Ectodermal cell (in vitro differentiated cells): ENCODE results near the gene TMCO5A.

Experiments
- H3K27ac ChIP-seq: 2 replicates; pipeline ENCODE4 v1.7.0; 2013; ENCODE audit warnings: mild to moderate bottlenecking, low read depth, low read length; ENCODE audit not compliant: insufficient read depth, poor library complexity, severe bottlenecking
- H3K27me3 ChIP-seq: 2 replicates; pipeline ENCODE4 v1.7.0; 2013; ENCODE audit warnings: mild to moderate bottlenecking, low read length; ENCODE audit not compliant: insufficient read depth, control insufficient read depth, poor library complexity, severe bottlenecking
- H3K36me3 ChIP-seq: one replicate; pipeline ENCODE4 v1.7.0; 2013; ENCODE audit warnings: low read length; ENCODE audit not compliant: control insufficient read depth, insufficient read depth
- H3K4me1 ChIP-seq: one replicate; pipeline ENCODE4 v1.7.0; 2013; ENCODE audit warnings: low read length; ENCODE audit not compliant: control insufficient read depth, insufficient read depth
- H3K4me3 ChIP-seq: 2 replicates; pipeline ENCODE4 v1.7.0; 2013; ENCODE audit warnings: low read depth, low read length, control low read depth; ENCODE audit not compliant: insufficient read depth
- H3K9me3 ChIP-seq: 2 replicates; pipeline ENCODE4 v1.7.0; 2013; ENCODE audit warnings: mild to moderate bottlenecking, low read length, moderate library complexity; ENCODE audit not compliant: control insufficient read depth
- WGBS, 2 experiments: methylation state at CpG; one replicate each; pipeline ENCODE4 v1.1.7; 2013; ENCODE audit warnings: missing lambda C conversion rate in 2 of 2; 5-methylcytosine and 5-hydroxymethylcytosine counted together

Gene TMCO5A

GRCh38 chr15:37967788-37968187 lies 33.3 kb downstream of the TMCO5A start:
- no peaks in the 10 kb centered on the region for H3K27me3 ChIP-seq
- H3K4me3 ChIP-seq, result no peak overlapping the region
- no peaks in the 10 kb centered on the region for H3K36me3 ChIP-seq
- WGBS, 2 experiments, result 95 to 100% methylated on average over 1 of the region's 1 CpG
- H3K9me3 ChIP-seq, result no peaks in the 10 kb centered on the region
- H3K4me1 ChIP-seq, result no peaks in the 10 kb centered on the region
- H3K27ac ChIP-seq, result no peak overlapping the region

- Histone ChIP-seq H3K27ac (no peak overlapping the region), H3K36me3 (no peaks in the 10 kb centered on the region), H3K9me3 (no peaks in the 10 kb centered on the region), H3K4me3 (no peak overlapping the region), H3K4me1 (no peaks in the 10 kb centered on the region), H3K27me3 (no peaks in the 10 kb centered on the region)
- WGBS, 2 experiments, result 94 to 98% methylated on average over 2 of the region's 2 CpGs
These were observed 39.4 kb downstream of the TMCO5A start for GRCh38 chr15:37973856-37974255.

GRCh38 chr15:37978231-37978630 lies 43.8 kb downstream of the TMCO5A start:
- H3K36me3 ChIP-seq, result no peaks in the 10 kb centered on the region
- no peaks in the 10 kb centered on the region for H3K27me3 ChIP-seq
- no peak overlapping the region for H3K27ac ChIP-seq
- no peak overlapping the region for H3K4me3 ChIP-seq
- no peaks in the 10 kb centered on the region for H3K9me3 ChIP-seq
- 92 to 94% methylated on average over 4 of the region's 4 CpGs for WGBS, 2 experiments
- no peaks in the 10 kb centered on the region for H3K4me1 ChIP-seq

- H3K36me3 ChIP-seq, result no peaks in the 10 kb centered on the region
- WGBS, 2 experiments, result 93 to 94% methylated on average over 11 of the region's 11 CpGs
- H3K4me3 ChIP-seq, result no peak overlapping the region
- H3K4me1 ChIP-seq, result no peaks in the 10 kb centered on the region
- no peak overlapping the region for H3K27ac ChIP-seq
- no peaks in the 10 kb centered on the region for H3K9me3 ChIP-seq
- no peaks in the 10 kb centered on the region for H3K27me3 ChIP-seq
These were observed 45.4 kb downstream of the TMCO5A start for GRCh38 chr15:37979671-37980409.

GRCh38 chr15:37981201-37981600 lies 46.8 kb downstream of the TMCO5A start:
- 93% methylated on average over 5 of the region's 5 CpGs for WGBS, 2 experiments
- Histone ChIP-seq H3K9me3 (no peaks in the 10 kb centered on the region), H3K27me3 (no peaks in the 10 kb centered on the region), H3K4me1 (no peaks in the 10 kb centered on the region), H3K4me3 (no peak overlapping the region), H3K36me3 (no peaks in the 10 kb centered on the region), H3K27ac (no peak overlapping the region)

DNA sequence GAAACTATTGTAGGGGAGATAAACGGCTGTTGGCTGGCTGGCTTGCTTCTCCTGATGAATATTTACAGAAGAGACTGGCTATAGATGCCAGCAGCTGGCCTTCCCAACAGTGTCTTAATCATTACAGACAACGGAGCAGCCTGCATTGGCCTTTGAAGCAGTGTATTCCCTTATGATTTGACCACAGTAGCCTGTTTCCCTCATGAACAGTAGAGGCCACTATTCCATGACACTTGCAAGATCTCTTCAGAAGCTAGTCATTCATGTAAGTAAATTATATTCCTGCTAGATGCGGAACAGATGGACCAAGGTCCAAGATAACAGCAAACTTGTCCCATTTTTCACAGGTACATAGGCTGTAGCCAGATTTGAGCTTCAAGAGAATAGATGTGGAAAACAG lies 47.3 kb downstream of the TMCO5A start:
- Histone ChIP-seq H3K4me3 (no peak overlapping the region), H3K27me3 (no peaks in the 10 kb centered on the region), H3K27ac (no peak overlapping the region), H3K36me3 (no peaks in the 10 kb centered on the region), H3K9me3 (no peaks in the 10 kb centered on the region), H3K4me1 (no peaks in the 10 kb centered on the region)
- 87 to 95% methylated on average over 3 of the region's 3 CpGs for WGBS, 2 experiments

- no peaks in the 10 kb centered on the region for H3K27me3 ChIP-seq
These were observed 49.9 kb downstream of the TMCO5A start for GRCh38 chr15:37984368-37984767.

DNA sequence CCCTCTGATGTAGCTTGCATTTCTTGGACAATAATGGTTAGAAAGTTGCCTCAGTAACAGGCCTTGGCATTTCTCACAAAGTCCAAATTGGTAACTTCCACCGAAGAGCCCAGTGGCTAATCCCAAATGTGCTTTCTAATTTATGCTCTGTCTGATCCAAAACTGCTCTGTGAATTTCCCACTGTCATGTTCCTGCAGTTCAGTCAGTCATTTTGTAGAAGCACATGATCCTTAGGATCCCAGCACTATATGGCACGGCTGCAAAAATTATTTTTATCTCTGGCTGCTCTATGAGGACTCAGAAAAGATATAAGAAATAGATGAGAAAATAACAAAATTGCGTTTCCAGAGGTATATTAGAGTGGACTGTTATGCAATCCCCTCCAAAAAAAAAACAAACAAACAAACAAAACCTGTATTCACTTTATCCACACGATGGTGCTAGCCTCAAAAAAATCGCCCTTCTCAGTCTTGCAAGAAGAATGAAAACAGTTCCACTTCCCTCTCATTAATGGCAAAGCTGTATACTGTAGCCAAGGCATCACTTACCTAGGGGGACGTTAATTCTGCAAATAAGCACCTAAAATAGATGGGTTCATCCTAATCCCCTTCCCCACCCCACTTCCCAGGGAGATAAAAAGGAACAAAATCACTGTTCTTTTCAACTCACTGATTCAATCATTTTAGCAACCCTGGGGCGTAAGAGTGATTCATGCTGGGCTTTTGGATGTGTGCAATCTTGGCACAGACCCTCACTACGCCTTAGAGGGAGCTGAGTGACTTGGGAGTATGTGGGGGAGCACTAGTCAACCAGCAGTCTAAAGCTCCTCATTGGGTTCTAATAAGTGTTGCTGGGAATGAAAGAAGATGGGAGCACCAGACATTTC lies 61.3 kb downstream of the TMCO5A start:
- WGBS, 2 experiments, result 40 to 46% methylated on average over 7 to 8 of the region's 8 CpGs
- no peaks in the 10 kb centered on the region for H3K36me3 ChIP-seq

More at GRCh38 chr15:37984368-37984767, 49.9 kb downstream of the TMCO5A start:
- H3K36me3 ChIP-seq, result no peaks in the 10 kb centered on the region
- 83% methylated on average over 1 of the region's 1 CpG; no CpG with 5 or more reads in 1 of the 2 experiments for WGBS, 2 experiments
- no peak overlapping the region for H3K27ac ChIP-seq
- peaks cover 2% of the 10 kb centered on the region for H3K9me3 ChIP-seq
- no peak overlapping the region for H3K4me3 ChIP-seq
- no peaks in the 10 kb centered on the region for H3K4me1 ChIP-seq

More for the DNA sequence above, 61.3 kb downstream of the TMCO5A start:
- H3K4me3 ChIP-seq, result no peak overlapping the region
- no peaks in the 10 kb centered on the region for H3K4me1 ChIP-seq
- H3K27ac ChIP-seq, result no peak overlapping the region
- H3K9me3 ChIP-seq, result no peaks in the 10 kb centered on the region
- H3K27me3 ChIP-seq, result no peaks in the 10 kb centered on the region
